Esophagus squamous epithelium (tissue), 5 donors: Measurements from ENCODE around the gene SIPA1. TPM values are rescaled to one million over a fixed set of nuclear protein-coding genes. Genes with fewer than 3 reads are reported as not detected.

Experiments used
- DNase-seq: peaks from one replicate; lab custom pipeline; 2025; lab: John Stamatoyannopoulos, UW
- H3K27ac ChIP-seq, 4 donors: fragments of 200-600 bp; sonication (generic); one replicate each; pipeline ENCODE4 v1.5.1; 2016 to 2019; ENCODE audit warnings: mild to moderate bottlenecking in 1 of 4
- H3K27me3 ChIP-seq, 4 donors: fragments of 200-600 bp; sonication (generic); 1 replicate in 3 of 4; 2 replicates in 1 of 4; pipeline versions ENCODE4 v1.5.1 to v1.6.0; 2017 to 2021; ENCODE audit warnings: antibody characterized with exemption in 1 of 4
- H3K36me3 ChIP-seq, 3 donors: fragments of 200-600 bp; sonication (generic); one replicate each; pipeline ENCODE4 v1.5.1; 2016 to 2019
- H3K4me1 ChIP-seq, 3 donors: fragments of 200-600 bp; sonication (generic); one replicate each; pipeline ENCODE4 v1.5.1; 2017 to 2019
- H3K4me3 ChIP-seq, 4 donors: fragments of 200-600 bp; sonication (generic); 1 replicate in 3 of 4; 2 replicates in 1 of 4; pipeline ENCODE4 v1.5.1; 2016 to 2019; ENCODE audit warnings: mild to moderate bottlenecking in 2 of 4, moderate library complexity in 1 of 4
- H3K9me3 ChIP-seq, 3 donors: fragments of 200-600 bp; sonication (generic); one replicate each; pipeline ENCODE4 v1.5.1; 2016 to 2019
- POLR2A ChIP-seq, 4 donors: fragments of 450-650 bp; IDR thresholded peaks; one replicate each; pipeline ENCODE4 v1.6.1; 2017; ENCODE audit warnings: antibody characterized with exemption in 4 of 4, mild to moderate bottlenecking in 4 of 4, moderate library complexity in 3 of 4
- WGBS, 2 donors: methylation state at CpG; one replicate each; pipeline ENCODE4 v1.1.5; 2018; 5-methylcytosine and 5-hydroxymethylcytosine counted together
- intact Hi-C: fragments of 100-400 bp; cut with DNase I; formaldehyde crosslinking; loops from one replicate; pipeline ENCODE4 v1.15.0; 2022
- total RNA-seq, 4 donors: library from RNA; depleted of rRNA; stranded (reverse); fragments of >200 nt; gene quantifications; one replicate each; pipeline ENCODE4 v1.1.0, GENCODE V29; 2016
- TF ChIP-seq, protein P1 (sequence below), 6 experiments: fragments of 450-650 bp in 4 of 6; fragments of 200-600 bp in 2 of 6; sonication (generic) in 2 of 6; IDR thresholded peaks; one replicate each; pipeline ENCODE4 v1.5.1; 2016 to 2019; ENCODE audit warnings: antibody characterized with exemption in 6 of 6, mild to moderate bottlenecking in 4 of 6, moderate library complexity in 4 of 6
- donor health status: DM: yes; HTN: yes; CAD: no.

The SIPA1 gene
- total RNA-seq, 4 donors from 2014 or later: 7.8 to 29.2 (median 27.5) TPM

DNA sequence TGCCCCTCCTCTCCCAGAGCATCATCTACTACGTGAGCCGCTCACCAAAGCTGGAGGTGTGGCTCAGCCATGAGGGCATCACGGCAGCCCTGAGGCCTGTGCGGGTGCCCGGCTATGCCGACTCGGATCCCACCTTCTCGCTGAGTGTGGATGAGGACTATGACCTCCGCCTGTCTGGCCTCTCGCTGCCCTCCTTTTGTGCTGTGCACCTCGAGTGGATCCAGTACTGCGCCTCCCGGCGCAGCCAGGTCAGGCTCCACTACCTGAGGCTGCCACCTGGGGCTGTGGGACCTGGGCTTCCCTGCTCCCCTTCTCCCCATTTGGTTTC, 3.8 kb upstream of the SIPA1 start:
- Histone ChIP-seq H3K27ac (no peak overlapping the region), H3K4me1 (peaks cover 12 to 39% (median 13%) of the 10 kb centered on the region in 3 donors), H3K36me3 (peaks cover 45 to 83% (median 57%) of the 10 kb centered on the region in 3 donors), H3K9me3 (no peaks in the 10 kb centered on the region), H3K4me3 (no peak overlapping the region), H3K27me3 (no peaks in the 10 kb centered on the region)
- WGBS, 2 donors: 89 to 91% methylated on average over 7 to 8 of the region's 14 CpGs
- no peak for TF ChIP-seq POLR2A (IDR thresholded peaks at IDR 0.05)
- TF ChIP-seq, protein P1, sequence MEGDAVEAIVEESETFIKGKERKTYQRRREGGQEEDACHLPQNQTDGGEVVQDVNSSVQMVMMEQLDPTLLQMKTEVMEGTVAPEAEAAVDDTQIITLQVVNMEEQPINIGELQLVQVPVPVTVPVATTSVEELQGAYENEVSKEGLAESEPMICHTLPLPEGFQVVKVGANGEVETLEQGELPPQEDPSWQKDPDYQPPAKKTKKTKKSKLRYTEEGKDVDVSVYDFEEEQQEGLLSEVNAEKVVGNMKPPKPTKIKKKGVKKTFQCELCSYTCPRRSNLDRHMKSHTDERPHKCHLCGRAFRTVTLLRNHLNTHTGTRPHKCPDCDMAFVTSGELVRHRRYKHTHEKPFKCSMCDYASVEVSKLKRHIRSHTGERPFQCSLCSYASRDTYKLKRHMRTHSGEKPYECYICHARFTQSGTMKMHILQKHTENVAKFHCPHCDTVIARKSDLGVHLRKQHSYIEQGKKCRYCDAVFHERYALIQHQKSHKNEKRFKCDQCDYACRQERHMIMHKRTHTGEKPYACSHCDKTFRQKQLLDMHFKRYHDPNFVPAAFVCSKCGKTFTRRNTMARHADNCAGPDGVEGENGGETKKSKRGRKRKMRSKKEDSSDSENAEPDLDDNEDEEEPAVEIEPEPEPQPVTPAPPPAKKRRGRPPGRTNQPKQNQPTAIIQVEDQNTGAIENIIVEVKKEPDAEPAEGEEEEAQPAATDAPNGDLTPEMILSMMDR (IDR thresholded peaks at IDR 0.05): no peak
- no peak for DNase-seq
- intact Hi-C loops: no loop called here

DNA sequence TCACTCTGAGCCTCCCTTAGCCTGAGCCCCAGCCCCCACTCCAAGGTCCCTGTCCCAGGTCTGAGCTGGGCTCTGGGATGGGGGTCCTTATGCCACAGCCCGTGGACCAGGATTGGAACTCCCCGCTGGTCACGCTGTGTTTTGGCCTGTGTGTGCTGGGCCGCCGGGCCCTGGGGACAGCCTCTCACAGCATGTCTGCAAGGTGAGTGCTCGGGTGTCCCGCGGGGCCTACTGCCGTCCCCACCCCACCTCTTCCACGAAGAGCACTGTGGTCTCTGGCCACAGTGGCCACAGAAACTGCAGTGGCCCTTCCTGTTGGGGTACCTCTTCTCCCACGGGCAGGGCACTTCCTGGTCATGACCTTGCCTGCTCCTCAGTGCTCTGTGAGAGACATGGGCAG, 3.5 kb upstream of the SIPA1 start:
- Histone ChIP-seq H3K27me3 (no peaks in the 10 kb centered on the region), H3K36me3 (peaks cover 41 to 79% (median 53%) of the 10 kb centered on the region in 3 donors), H3K4me3 (no peak overlapping the region), H3K27ac (no peak overlapping the region), H3K9me3 (no peaks in the 10 kb centered on the region), H3K4me1 (peaks cover 16 to 43% (median 17%) of the 10 kb centered on the region in 3 donors)
- 85% methylated on average over 4 of the region's 11 CpGs; no CpG with 5 or more reads in 1 of the 2 donors for WGBS, 2 donors
- DNase-seq: no peak
- intact Hi-C loops: no loop called here
- no peak for TF ChIP-seq POLR2A (IDR thresholded peaks at IDR 0.05)
- TF ChIP-seq, protein P1 (IDR thresholded peaks at IDR 0.05): no peak

DNA sequence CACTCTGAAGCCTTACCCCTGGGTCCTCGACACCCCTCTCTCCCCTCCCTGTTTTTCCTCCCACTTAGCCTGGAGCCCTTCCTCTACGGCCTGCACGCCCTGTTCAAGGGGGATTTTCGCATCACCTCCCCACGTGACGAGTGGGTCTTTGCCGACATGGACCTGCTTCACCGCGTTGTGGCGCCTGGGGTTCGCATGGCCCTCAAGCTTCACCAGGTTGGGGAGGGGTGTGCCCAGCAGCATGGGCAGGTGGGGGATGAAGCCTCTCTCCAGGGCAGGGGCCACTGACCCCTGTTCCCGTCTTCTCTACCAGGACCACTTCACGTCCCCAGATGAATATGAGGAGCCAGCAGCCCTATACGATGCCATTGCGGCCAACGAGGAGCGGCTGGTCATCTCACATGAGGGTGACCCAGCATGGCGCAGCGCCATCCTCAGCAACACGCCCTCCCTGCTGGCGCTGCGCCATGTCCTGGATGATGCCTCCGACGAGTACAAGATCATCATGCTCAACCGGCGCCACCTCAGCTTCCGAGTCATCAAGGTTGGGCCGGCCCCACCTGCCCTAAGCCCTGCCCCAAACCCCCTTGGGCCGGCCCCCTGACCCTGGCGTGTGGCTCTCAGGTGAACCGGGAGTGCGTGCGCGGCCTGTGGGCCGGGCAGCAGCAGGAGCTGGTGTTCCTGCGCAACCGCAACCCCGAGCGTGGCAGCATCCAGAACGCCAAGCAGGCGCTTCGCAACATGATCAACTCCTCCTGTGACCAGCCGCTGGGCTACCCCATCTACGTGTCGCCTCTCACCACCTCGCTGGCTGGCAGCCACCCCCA, 2.8 kb upstream of the SIPA1 start:
- TF ChIP-seq, protein P1 (IDR thresholded peaks at IDR 0.05): no peak
- no peak for TF ChIP-seq POLR2A (IDR thresholded peaks at IDR 0.05)
- Histone ChIP-seq H3K4me1 (peaks cover 23 to 50% (median 24%) of the 10 kb centered on the region in 3 donors), H3K4me3 (no peak overlapping the region), H3K27ac (no peak overlapping the region), H3K9me3 (no peaks in the 10 kb centered on the region), H3K36me3 (peaks cover 34 to 72% (median 48%) of the 10 kb centered on the region in 3 donors), H3K27me3 (no peaks in the 10 kb centered on the region)
- WGBS, 2 donors: 86 to 88% methylated on average over 15 to 24 of the region's 46 CpGs
- intact Hi-C loops: no loop called here
- DNase-seq: no peak

DNA sequence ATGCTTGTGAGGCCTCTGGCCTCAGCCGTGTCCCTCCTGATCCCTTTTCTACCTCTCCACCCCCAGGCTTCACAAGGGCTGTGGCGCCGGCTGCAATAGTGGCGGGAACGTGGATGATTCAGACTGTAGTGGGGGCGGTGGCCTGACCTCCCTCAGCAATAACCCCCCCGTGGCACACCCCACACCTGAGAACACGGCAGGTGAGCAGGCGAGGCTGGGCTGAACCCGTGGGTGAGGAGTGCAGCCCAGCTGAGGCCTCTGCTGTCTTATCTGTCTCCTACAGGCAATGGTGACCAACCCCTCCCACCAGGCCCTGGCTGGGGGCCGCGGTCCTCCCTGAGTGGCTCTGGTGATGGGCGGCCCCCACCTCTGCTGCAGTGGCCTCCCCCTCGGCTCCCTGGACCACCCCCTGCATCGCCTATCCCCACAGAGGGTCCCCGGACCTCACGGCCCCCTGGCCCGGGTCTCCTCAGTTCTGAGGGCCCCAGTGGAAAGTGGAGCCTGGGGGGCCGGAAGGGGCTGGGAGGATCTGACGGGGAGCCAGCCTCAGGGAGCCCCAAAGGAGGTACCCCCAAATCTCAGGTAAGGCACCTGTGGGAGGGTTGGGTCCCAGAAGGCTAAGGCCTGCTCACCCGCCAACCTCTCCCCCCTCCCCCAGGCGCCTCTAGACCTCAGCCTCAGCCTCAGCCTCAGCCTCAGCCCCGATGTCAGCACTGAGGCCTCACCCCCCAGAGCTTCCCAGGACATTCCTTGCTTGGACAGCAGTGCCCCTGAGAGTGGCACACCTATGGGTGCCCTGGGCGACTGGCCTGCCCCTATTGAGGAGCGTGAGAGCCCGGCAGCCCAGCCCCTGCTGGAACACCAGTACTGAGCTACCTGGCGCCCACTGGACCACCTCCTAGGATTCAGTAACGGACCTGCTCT, 1.5 kb upstream of the SIPA1 start:
- WGBS, 2 donors: 100% methylated on average over 2 of the region's 28 CpGs; no CpG with 5 or more reads in 1 of the 2 donors
- H3K27me3 ChIP-seq: no peaks in the 10 kb centered on the region
- H3K27ac ChIP-seq: peak overlapping the region in 3 of 4 donors; percentile 10 to 94 (median 94)
- no peak overlapping the region for H3K4me3 ChIP-seq
- no peaks in the 10 kb centered on the region for H3K9me3 ChIP-seq
- TF ChIP-seq, protein P1 (IDR thresholded peaks at IDR 0.05): no peak
- TF ChIP-seq POLR2A (IDR thresholded peaks at IDR 0.05): no peak
- intact Hi-C loops: no loop called here
- DNase-seq: no peak
- peaks cover 27 to 64% (median 37%) of the 10 kb centered on the region in 3 donors for H3K36me3 ChIP-seq
- peaks cover 28 to 62% (median 31%) of the 10 kb centered on the region in 3 donors for H3K4me1 ChIP-seq
